Spleen (tissue), 11 donors: ENCODE results near the gene ARHGEF25. TPM values are rescaled to one million over a fixed set of nuclear protein-coding genes. Genes with fewer than 3 reads are reported as not detected.

ENCODE experiments used
- DNase-seq: peaks from one replicate; pipeline ENCODE4 v3.0.0-alpha.2; 2020
- H3K27ac ChIP-seq, 8 donors: fragments of 200-600 bp; sonication (generic) in 7 of 8; 1 replicate in 4 of 8; 2 replicates in 4 of 8; pipeline versions ENCODE4 v1.5.0 to v1.8.0; 2016 to 2021; ENCODE audit warnings: inconsistent platforms in 4 of 8, mild to moderate bottlenecking in 4 of 8, moderate library complexity in 1 of 8
- H3K27me3 ChIP-seq, 7 donors: fragments of 200-600 bp; sonication (generic) in 6 of 7; replicated peaks in 1 of 7; 1 replicate in 4 of 7; 2 replicates in 3 of 7; pipeline versions ENCODE4 v1.5.0 to v1.8.0; 2016 to 2021; ENCODE audit warnings: inconsistent platforms in 3 of 7, mild to moderate bottlenecking in 1 of 7
- H3K36me3 ChIP-seq, 6 donors: fragments of 200-600 bp; sonication (generic) in 5 of 6; 1 replicate in 4 of 6; 2 replicates in 2 of 6; pipeline versions ENCODE4 v1.5.0 to v1.8.0; 2016 to 2021; ENCODE audit warnings: inconsistent platforms in 2 of 6
- H3K4me1 ChIP-seq, 6 donors: fragments of 200-600 bp; sonication (generic) in 5 of 6; 1 replicate in 3 of 6; 2 replicates in 3 of 6; pipeline versions ENCODE4 v1.5.0 to v1.8.0; 2016 to 2021; ENCODE audit warnings: inconsistent platforms in 3 of 6
- H3K4me3 ChIP-seq, 8 donors: fragments of 200-600 bp; sonication (generic) in 7 of 8; 1 replicate in 4 of 8; 2 replicates in 4 of 8; pipeline versions ENCODE4 v1.5.0 to v1.8.0; 2016 to 2021; ENCODE audit warnings: inconsistent platforms in 4 of 8, mild to moderate bottlenecking in 4 of 8, moderate library complexity in 2 of 8
- H3K9me3 ChIP-seq, 8 donors: fragments of 200-600 bp; sonication (generic) in 7 of 8; 1 replicate in 4 of 8; 2 replicates in 4 of 8; pipeline versions ENCODE4 v1.5.0 to v1.8.0; 2016 to 2021; ENCODE audit warnings: inconsistent platforms in 4 of 8
- POLR2A ChIP-seq, 3 donors: fragments of 450-650 bp; IDR thresholded peaks; one replicate each; pipeline ENCODE4 v1.5.1; 2017; ENCODE audit warnings: antibody characterized with exemption in 3 of 3, mild to moderate bottlenecking in 1 of 3
- POLR2AphosphoS5 ChIP-seq, 3 donors: sonication (generic); formaldehyde crosslinking; IDR thresholded peaks; one replicate each; pipeline ENCODE4 v1.5.1; 2017; ENCODE audit warnings: antibody characterized with exemption in 3 of 3
- WGBS, 5 donors: extraction: QIAGEN DNeasy Blood & Tissue Kit in 3 of 5; methylation state at CpG; one replicate each; pipeline versions ENCODE4 v1.1.5 to v1.1.7; 2013 to 2018; 5-methylcytosine and 5-hydroxymethylcytosine counted together
- intact Hi-C: fragments of 100-400 bp; cut with DNase I; formaldehyde crosslinking; loops from one replicate; pipeline ENCODE4 v1.15.0; 2023; ENCODE audit warnings: low total_unique reads
- polyA plus RNA-seq, 3 donors: library from polyadenylated mRNA; stranded (reverse); fragments of 200-250 nt; gene quantifications; one replicate each; pipeline ENCODE4 v1.2.1, GENCODE V29; 2013
- total RNA-seq, 7 donors: library from RNA; depleted of rRNA in 3 of 7; stranded (reverse); fragments of >200 nt in 3 of 7; fragmentation: NEBNext Ultra II Directional in 4 of 7; extraction: Animal tissue kit (Norgen Biotek cat#: 25700) in 4 of 7; gene quantifications; one replicate each; pipeline versions ENCODE4 v1.1.0 to v1.2.1, GENCODE V29; 2016 to 2021
- TF ChIP-seq, protein P1 (sequence below), 11 experiments: fragments of 200-600 bp in 7 of 11; fragments of 450-650 bp in 4 of 11; sonication (generic) in 4 of 11; IDR thresholded peaks in 8 of 11; conservative IDR thresholded peaks in 3 of 11; 1 replicate in 7 of 11; 2 replicates in 4 of 11; pipeline versions ENCODE4 v1.4.0 to v1.8.0; 2016 to 2021; ENCODE audit warnings: antibody characterized with exemption in 11 of 11, inconsistent platforms in 4 of 11, mild to moderate bottlenecking in 1 of 11
- donor health status: healthy with polysubstance abuse.
- donor health status: DM: no; HTN: no; CAD: no; lungs with moderate emphysema.
- donor health status: DM: no; HTN: no; CAD: no.
- donor health status: Bipolar disorder and iron deficiency.
- donor health status: healthy.
- donor health status: DM: no; HTN: no; CAD: no.
- donor health status: DM: yes; HTN: yes; CAD: no.

The ARHGEF25 gene
- total and polyA plus RNA-seq, 10 donors: 9.3 to 26.6 (median 15.3) TPM

GRCh38 chr12:57628280-57629191 is 17.3 kb downstream of the ARHGEF25 start:
- no peaks in the 10 kb centered on the region for H3K36me3 ChIP-seq
- intact Hi-C loops: no loop called here
- H3K9me3 ChIP-seq: no peaks in the 10 kb centered on the region
- peaks cover 16 to 39% (median 34%) of the 10 kb centered on the region in 6 donors for H3K4me1 ChIP-seq
- no peak overlapping the region for H3K27ac ChIP-seq
- DNase-seq: no peak
- peaks cover 15 to 99% (median 81%) of the 10 kb centered on the region in 7 donors for H3K27me3 ChIP-seq
- no peak for TF ChIP-seq POLR2AphosphoS5 (IDR thresholded peaks at IDR 0.05)
- TF ChIP-seq, protein P1, sequence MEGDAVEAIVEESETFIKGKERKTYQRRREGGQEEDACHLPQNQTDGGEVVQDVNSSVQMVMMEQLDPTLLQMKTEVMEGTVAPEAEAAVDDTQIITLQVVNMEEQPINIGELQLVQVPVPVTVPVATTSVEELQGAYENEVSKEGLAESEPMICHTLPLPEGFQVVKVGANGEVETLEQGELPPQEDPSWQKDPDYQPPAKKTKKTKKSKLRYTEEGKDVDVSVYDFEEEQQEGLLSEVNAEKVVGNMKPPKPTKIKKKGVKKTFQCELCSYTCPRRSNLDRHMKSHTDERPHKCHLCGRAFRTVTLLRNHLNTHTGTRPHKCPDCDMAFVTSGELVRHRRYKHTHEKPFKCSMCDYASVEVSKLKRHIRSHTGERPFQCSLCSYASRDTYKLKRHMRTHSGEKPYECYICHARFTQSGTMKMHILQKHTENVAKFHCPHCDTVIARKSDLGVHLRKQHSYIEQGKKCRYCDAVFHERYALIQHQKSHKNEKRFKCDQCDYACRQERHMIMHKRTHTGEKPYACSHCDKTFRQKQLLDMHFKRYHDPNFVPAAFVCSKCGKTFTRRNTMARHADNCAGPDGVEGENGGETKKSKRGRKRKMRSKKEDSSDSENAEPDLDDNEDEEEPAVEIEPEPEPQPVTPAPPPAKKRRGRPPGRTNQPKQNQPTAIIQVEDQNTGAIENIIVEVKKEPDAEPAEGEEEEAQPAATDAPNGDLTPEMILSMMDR (IDR thresholded peaks at IDR 0.05 in 8 of 11, conservative IDR thresholded peaks at IDR 0.05 in 3 of 11): no peak
- TF ChIP-seq POLR2A (IDR thresholded peaks at IDR 0.05): no peak
- H3K4me3 ChIP-seq: no peak overlapping the region
- 49 to 64% (median 53%) methylated on average over 27 to 29 of the region's 29 CpGs for WGBS, 5 donors

GRCh38 chr12:57629897-57630471 is 18.7 kb downstream of the ARHGEF25 start:
- peaks cover 16 to 41% (median 36%) of the 10 kb centered on the region in 6 donors for H3K4me1 ChIP-seq
- no peaks in the 10 kb centered on the region for H3K36me3 ChIP-seq
- no peak overlapping the region for H3K4me3 ChIP-seq
- TF ChIP-seq, protein P1 (IDR thresholded peaks at IDR 0.05 in 8 of 11, conservative IDR thresholded peaks at IDR 0.05 in 3 of 11): no peak
- TF ChIP-seq POLR2A (IDR thresholded peaks at IDR 0.05) (no peak), POLR2AphosphoS5 (IDR thresholded peaks at IDR 0.05) (no peak)
- peaks cover 15 to 96% (median 69%) of the 10 kb centered on the region in 7 donors for H3K27me3 ChIP-seq
- no peak for DNase-seq
- no peaks in the 10 kb centered on the region for H3K9me3 ChIP-seq
- H3K27ac ChIP-seq: no peak overlapping the region
- intact Hi-C loops: no loop called here
- WGBS, 5 donors: 73 to 90% (median 75%) methylated on average over 5 of the region's 5 CpGs

DNA sequence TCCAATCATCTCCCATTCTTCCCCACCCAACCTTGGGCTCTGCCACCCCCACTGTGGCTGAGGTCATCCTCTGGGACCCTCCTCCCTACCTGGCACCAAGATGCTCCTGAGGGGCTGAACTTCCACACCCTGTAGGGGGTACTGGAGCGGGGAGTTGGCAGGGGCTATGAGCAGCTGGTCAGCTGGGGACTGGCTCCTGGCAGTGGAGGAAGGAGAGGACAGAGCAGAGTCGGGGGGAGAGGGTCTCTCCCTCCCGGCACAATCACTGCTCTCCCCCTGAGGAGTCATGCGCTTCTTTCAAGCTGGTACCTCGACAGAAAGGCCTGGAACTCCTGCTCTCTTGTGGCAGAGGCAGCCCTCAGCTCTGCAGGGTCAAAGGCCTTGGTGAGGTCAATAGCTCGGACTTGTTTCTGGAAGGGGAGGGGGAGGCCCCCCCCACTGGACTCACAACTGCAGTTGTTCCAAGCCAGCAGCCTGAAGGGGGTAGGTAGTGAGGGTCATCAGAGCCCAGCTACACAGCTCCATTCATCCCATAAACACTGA is 19.7 kb downstream of the ARHGEF25 start:
- H3K27ac ChIP-seq: no peak overlapping the region
- no peaks in the 10 kb centered on the region for H3K36me3 ChIP-seq
- WGBS, 5 donors: 54 to 76% (median 70%) methylated on average over 2 to 6 of the region's 6 CpGs
- H3K9me3 ChIP-seq: no peaks in the 10 kb centered on the region
- intact Hi-C loops: no loop called here
- H3K4me1 ChIP-seq: peaks cover 16 to 41% (median 36%) of the 10 kb centered on the region in 6 donors
- DNase-seq: no peak
- H3K27me3 ChIP-seq: peaks cover 15 to 96% (median 64%) of the 10 kb centered on the region in 7 donors
- no peak overlapping the region for H3K4me3 ChIP-seq
- TF ChIP-seq POLR2A (IDR thresholded peaks at IDR 0.05) (no peak), POLR2AphosphoS5 (IDR thresholded peaks at IDR 0.05) (no peak)
- TF ChIP-seq, protein P1 (IDR thresholded peaks at IDR 0.05 in 8 of 11, conservative IDR thresholded peaks at IDR 0.05 in 3 of 11): no peak
